ENCODE data around the gene RRAS2.

GRCh38 chr11:14312736-14313438 is 46.1 kb downstream of the RRAS2 start:
- TF ChIP-seq, protein P1, sequence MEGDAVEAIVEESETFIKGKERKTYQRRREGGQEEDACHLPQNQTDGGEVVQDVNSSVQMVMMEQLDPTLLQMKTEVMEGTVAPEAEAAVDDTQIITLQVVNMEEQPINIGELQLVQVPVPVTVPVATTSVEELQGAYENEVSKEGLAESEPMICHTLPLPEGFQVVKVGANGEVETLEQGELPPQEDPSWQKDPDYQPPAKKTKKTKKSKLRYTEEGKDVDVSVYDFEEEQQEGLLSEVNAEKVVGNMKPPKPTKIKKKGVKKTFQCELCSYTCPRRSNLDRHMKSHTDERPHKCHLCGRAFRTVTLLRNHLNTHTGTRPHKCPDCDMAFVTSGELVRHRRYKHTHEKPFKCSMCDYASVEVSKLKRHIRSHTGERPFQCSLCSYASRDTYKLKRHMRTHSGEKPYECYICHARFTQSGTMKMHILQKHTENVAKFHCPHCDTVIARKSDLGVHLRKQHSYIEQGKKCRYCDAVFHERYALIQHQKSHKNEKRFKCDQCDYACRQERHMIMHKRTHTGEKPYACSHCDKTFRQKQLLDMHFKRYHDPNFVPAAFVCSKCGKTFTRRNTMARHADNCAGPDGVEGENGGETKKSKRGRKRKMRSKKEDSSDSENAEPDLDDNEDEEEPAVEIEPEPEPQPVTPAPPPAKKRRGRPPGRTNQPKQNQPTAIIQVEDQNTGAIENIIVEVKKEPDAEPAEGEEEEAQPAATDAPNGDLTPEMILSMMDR (IDR thresholded peaks at IDR 0.05) = no peak
- no peak for TF ChIP-seq POLR2A (IDR thresholded peaks at IDR 0.05)
